Renal cortical epithelial cell (primary cell): ENCODE measurements around the gene SYT2. TPM values are rescaled to one million over a fixed set of nuclear protein-coding genes. Genes with fewer than 3 reads are reported as not detected.
"Not testable (repeated sequence)": the region's sequence is repeated elsewhere in the genome, so short reads cannot be mapped to it uniquely, and the experiment has no call there.

Experiments used
- DNase-seq: peaks from one replicate; pipeline ENCODE4 v3.0.0-alpha.2; 2011; ENCODE audit warnings: low read depth
- total RNA-seq: library from RNA; depleted of rRNA; stranded (reverse); fragments of >200 nt; gene quantifications from 2 replicates; pipeline ENCODE4 v1.2.3, GENCODE V29; 2014

The SYT2 gene
- total RNA-seq, 1 donor from 2014 or later: 0.05 TPM

- peak; percentile 57 for DNase-seq
These were observed 116.4 kb downstream of the SYT2 start for GRCh38 chr1:202593845-202594244.

GRCh38 chr1:202592146-202592545, 118.1 kb downstream of the SYT2 start:
- DNase-seq: no peak

- no peak for DNase-seq
These were observed 118.7 kb downstream of the SYT2 start for GRCh38 chr1:202591515-202591914.

GRCh38 chr1:202590975-202591411, 119.3 kb downstream of the SYT2 start:
- no peak for DNase-seq

GRCh38 chr1:202590126-202590525, 120.1 kb downstream of the SYT2 start:
- no peak for DNase-seq

GRCh38 chr1:202589190-202589930, 120.9 kb downstream of the SYT2 start:
- DNase-seq: peak; percentile 99

GRCh38 chr1:202588503-202589189, 121.6 kb downstream of the SYT2 start:
- no peak for DNase-seq

- DNase-seq: peak; percentile 18
These were observed 122.3 kb downstream of the SYT2 start for GRCh38 chr1:202587859-202588485.

- no peak for DNase-seq
These were observed 123.4 kb downstream of the SYT2 start for GRCh38 chr1:202586871-202587270.

GRCh38 chr1:202586018-202586821, 124.0 kb downstream of the SYT2 start:
- peak; percentile 54 for DNase-seq

GRCh38 chr1:202585590-202585933, 124.7 kb downstream of the SYT2 start:
- no peak for DNase-seq

GRCh38 chr1:202584707-202585589, 125.3 kb downstream of the SYT2 start:
- no peak for DNase-seq

GRCh38 chr1:202582350-202582749, 127.9 kb downstream of the SYT2 start:
- DNase-seq: not testable (repeated sequence)

GRCh38 chr1:202580619-202581018, 129.6 kb downstream of the SYT2 start:
- no peak for DNase-seq

GRCh38 chr1:202579806-202580205, 130.4 kb downstream of the SYT2 start:
- DNase-seq: peak; percentile 29

GRCh38 chr1:202578565-202578964, 131.7 kb downstream of the SYT2 start:
- no peak for DNase-seq

- DNase-seq: no peak
These were observed 132.2 kb downstream of the SYT2 start for GRCh38 chr1:202578001-202578504.

GRCh38 chr1:202577381-202577780, 132.9 kb downstream of the SYT2 start:
- DNase-seq: no peak

- peak; percentile 77 for DNase-seq
These were observed 133.4 kb downstream of the SYT2 start for GRCh38 chr1:202576816-202577215.

- peak; percentile 36 for DNase-seq
These were observed 134.2 kb downstream of the SYT2 start for GRCh38 chr1:202575918-202576653.
